BLaER1 treated with 17β-estradiol and CSF1 and Interleukin-3, amounts not matched to agents 10 nM and 100 nM (cell line): Measurements from ENCODE around the gene KCNJ9.
A peak's percentile ranks its signal among the peaks of the same experiment; 100 is the strongest.

ENCODE experiments used
- H3K27ac ChIP-seq, 11 experiments: shearing (Covaris generic); formaldehyde crosslinking; 2 replicates each; pipeline ENCODE4 v1.8.1; 2022
- H3K27me3 ChIP-seq, 11 experiments: shearing (Covaris generic); formaldehyde crosslinking; 2 replicates each; pipeline ENCODE4 v1.8.1; 2022
- H3K36me3 ChIP-seq, 11 experiments: shearing (Covaris generic); formaldehyde crosslinking; 2 replicates each; pipeline ENCODE4 v1.8.1; 2022
- H3K4me1 ChIP-seq, 10 experiments: shearing (Covaris generic); formaldehyde crosslinking; 2 replicates each; pipeline ENCODE4 v1.8.1; 2022
- H3K4me2 ChIP-seq, 11 experiments: shearing (Covaris generic); formaldehyde crosslinking; 2 replicates each; pipeline ENCODE4 v1.8.1; 2022
- H3K4me3 ChIP-seq, 10 experiments: shearing (Covaris generic); formaldehyde crosslinking; 2 replicates each; pipeline ENCODE4 v1.8.1; 2022
- H3K9ac ChIP-seq, 11 experiments: shearing (Covaris generic); formaldehyde crosslinking; 2 replicates each; pipeline ENCODE4 v1.8.1; 2022
- H3K9me3 ChIP-seq, 11 experiments: shearing (Covaris generic); formaldehyde crosslinking; replicated peaks in 1 of 11; 2 replicates each; pipeline ENCODE4 v1.8.1; 2022
- H4K20me1 ChIP-seq, 11 experiments: shearing (Covaris generic); formaldehyde crosslinking; 2 replicates each; pipeline ENCODE4 v1.8.1; 2022
- Cebpa-rat ChIP-seq, 11 experiments: shearing (Covaris generic); IDR thresholded peaks; 2 replicates each; pipeline ENCODE4 v1.8.1; 2022

KCNJ9 gene

GRCh38 chr1:160063176-160063575, 18.2 kb upstream of the KCNJ9 start:
- H3K27me3 ChIP-seq = no peaks in the 10 kb centered on the region
- H4K20me1 ChIP-seq = 0 out of 22 replicates have a peak, but pooled peaks cover 0 to 7% (median 0%) of the 10 kb centered on the region in 11 experiments
- no peak overlapping the region for H3K9ac ChIP-seq
- no peaks in the 10 kb centered on the region for H3K36me3 ChIP-seq
- no peaks in the 10 kb centered on the region for H3K9me3 ChIP-seq
- no peak for TF ChIP-seq Cebpa-rat (IDR thresholded peaks at IDR 0.05)
- H3K4me1 ChIP-seq = no peaks in the 10 kb centered on the region
- H3K4me3 ChIP-seq = no peak overlapping the region
- H3K27ac ChIP-seq = no peak overlapping the region
- H3K4me2 ChIP-seq = no peak overlapping the region

DNA sequence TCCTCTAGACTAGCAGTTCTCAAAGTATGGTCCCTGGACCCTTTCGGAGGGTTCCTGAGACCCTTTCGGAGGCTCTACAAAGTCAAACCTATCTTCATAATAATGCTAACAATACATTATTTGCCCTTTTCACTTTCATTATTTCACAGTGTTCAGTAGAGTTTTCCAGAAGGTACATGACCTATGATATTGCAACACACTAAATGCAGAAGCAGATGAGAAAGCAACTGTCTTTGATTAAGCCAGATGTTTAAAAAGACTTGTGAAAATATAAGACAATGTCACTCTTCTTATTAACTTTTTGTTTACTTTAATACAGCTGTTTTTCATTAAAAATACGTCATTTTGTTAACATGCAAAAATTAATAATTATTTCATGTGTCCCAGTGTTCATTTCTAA, 17.2 kb upstream of the KCNJ9 start:
- Histone ChIP-seq H3K36me3 (no peaks in the 10 kb centered on the region), H3K4me2 (no peak overlapping the region), H3K27me3 (peaks cover 0 to 6% (median 0%) of the 10 kb centered on the region in 11 experiments; a peak in 3 of 22 replicates), H3K9me3 (no peaks in the 10 kb centered on the region), H4K20me1 (no peaks in the 10 kb centered on the region), H3K4me3 (no peak overlapping the region), H3K4me1 (no peaks in the 10 kb centered on the region), H3K9ac (no peak overlapping the region), H3K27ac (no peak overlapping the region)
- no peak for TF ChIP-seq Cebpa-rat (IDR thresholded peaks at IDR 0.05)

GRCh38 chr1:160064746-160065145, 16.6 kb upstream of the KCNJ9 start:
- H3K4me1 ChIP-seq = peaks cover 0 to 3% (median under 1%) of the 10 kb centered on the region in 10 experiments; a peak in 6 of 20 replicates
- peaks cover 0 to 10% (median 0%) of the 10 kb centered on the region in 11 experiments; a peak in 7 of 22 replicates for H3K27me3 ChIP-seq
- H3K9ac ChIP-seq = no peak overlapping the region
- H3K27ac ChIP-seq = no peak overlapping the region
- H4K20me1 ChIP-seq = peaks cover 0 to 2% (median 0%) of the 10 kb centered on the region in 11 experiments; a peak in 1 of 22 replicates
- no peak for TF ChIP-seq Cebpa-rat (IDR thresholded peaks at IDR 0.05)
- no peak overlapping the region for H3K4me3 ChIP-seq
- no peaks in the 10 kb centered on the region for H3K36me3 ChIP-seq
- H3K9me3 ChIP-seq = no peaks in the 10 kb centered on the region
- H3K4me2 ChIP-seq = no peak overlapping the region

- peaks cover 0 to 3% (median 0%) of the 10 kb centered on the region in 11 experiments; a peak in 1 of 22 replicates for H4K20me1 ChIP-seq
- no peak for TF ChIP-seq Cebpa-rat (IDR thresholded peaks at IDR 0.05)
- peaks cover 0 to 19% (median 9%) of the 10 kb centered on the region in 11 experiments; a peak in 12 of 22 replicates for H3K27me3 ChIP-seq
- H3K4me1 ChIP-seq = peaks cover 5 to 11% (median 10%) of the 10 kb centered on the region in 10 experiments; a peak in 18 of 20 replicates
- H3K9ac ChIP-seq = no peak overlapping the region
- H3K4me2 ChIP-seq = no peak overlapping the region
- no peaks in the 10 kb centered on the region for H3K9me3 ChIP-seq
- no peaks in the 10 kb centered on the region for H3K36me3 ChIP-seq
- no peak overlapping the region for H3K4me3 ChIP-seq
- no peak overlapping the region for H3K27ac ChIP-seq
Measured at GRCh38 chr1:160066829-160067745, 14.3 kb upstream of the KCNJ9 start.

- no peaks in the 10 kb centered on the region for H3K36me3 ChIP-seq
- no peak overlapping the region for H3K27ac ChIP-seq
- peaks cover 0 to 19% (median 9%) of the 10 kb centered on the region in 11 experiments; a peak in 12 of 22 replicates for H3K27me3 ChIP-seq
- peaks cover 5 to 11% (median 10%) of the 10 kb centered on the region in 10 experiments; a peak in 18 of 20 replicates for H3K4me1 ChIP-seq
- H3K9ac ChIP-seq = no peak overlapping the region
- H3K4me2 ChIP-seq = no peak overlapping the region
- H3K4me3 ChIP-seq = no peak overlapping the region
- H4K20me1 ChIP-seq = peaks cover 0 to 3% (median 0%) of the 10 kb centered on the region in 11 experiments; a peak in 1 of 22 replicates
- no peaks in the 10 kb centered on the region for H3K9me3 ChIP-seq
- no peak for TF ChIP-seq Cebpa-rat (IDR thresholded peaks at IDR 0.05)
Measured at GRCh38 chr1:160068225-160068624, 13.1 kb upstream of the KCNJ9 start.

- Histone ChIP-seq H3K27ac (no peak within 1 kb of the TSS), H3K4me1 (peaks cover 5 to 13% (median 10%) of the 10 kb centered on the region in 10 experiments; a peak in 18 of 20 replicates), H3K9me3 (no peaks in the 10 kb centered on the region), H3K9ac (peak within 1 kb of the TSS; percentile 31 to 68 (median 58); a peak in 20 of 22 replicates), H3K36me3 (no peaks in the 10 kb centered on the region), H4K20me1 (peaks cover 0 to 3% (median 0%) of the 10 kb centered on the region in 11 experiments; a peak in 1 of 22 replicates), H3K4me2 (peak within 1 kb of the TSS; percentile 87 to 99 (median 93)), H3K4me3 (peak within 1 kb of the TSS; percentile 44 to 75 (median 62)), H3K27me3 (peaks cover 0 to 19% (median 9%) of the 10 kb centered on the region in 11 experiments; a peak in 12 of 22 replicates)
- no peak for TF ChIP-seq Cebpa-rat (IDR thresholded peaks at IDR 0.05)
Measured at GRCh38 chr1:160069460-160070231, 11.7 kb upstream of the KCNJ9 start, which contains the start of gene KCNJ10. Gene KCNJ10, minus strand, starts transcription at chr1:160070160. Its CDS starts 27,628 bp downstream, at chr1:160042532.

DNA sequence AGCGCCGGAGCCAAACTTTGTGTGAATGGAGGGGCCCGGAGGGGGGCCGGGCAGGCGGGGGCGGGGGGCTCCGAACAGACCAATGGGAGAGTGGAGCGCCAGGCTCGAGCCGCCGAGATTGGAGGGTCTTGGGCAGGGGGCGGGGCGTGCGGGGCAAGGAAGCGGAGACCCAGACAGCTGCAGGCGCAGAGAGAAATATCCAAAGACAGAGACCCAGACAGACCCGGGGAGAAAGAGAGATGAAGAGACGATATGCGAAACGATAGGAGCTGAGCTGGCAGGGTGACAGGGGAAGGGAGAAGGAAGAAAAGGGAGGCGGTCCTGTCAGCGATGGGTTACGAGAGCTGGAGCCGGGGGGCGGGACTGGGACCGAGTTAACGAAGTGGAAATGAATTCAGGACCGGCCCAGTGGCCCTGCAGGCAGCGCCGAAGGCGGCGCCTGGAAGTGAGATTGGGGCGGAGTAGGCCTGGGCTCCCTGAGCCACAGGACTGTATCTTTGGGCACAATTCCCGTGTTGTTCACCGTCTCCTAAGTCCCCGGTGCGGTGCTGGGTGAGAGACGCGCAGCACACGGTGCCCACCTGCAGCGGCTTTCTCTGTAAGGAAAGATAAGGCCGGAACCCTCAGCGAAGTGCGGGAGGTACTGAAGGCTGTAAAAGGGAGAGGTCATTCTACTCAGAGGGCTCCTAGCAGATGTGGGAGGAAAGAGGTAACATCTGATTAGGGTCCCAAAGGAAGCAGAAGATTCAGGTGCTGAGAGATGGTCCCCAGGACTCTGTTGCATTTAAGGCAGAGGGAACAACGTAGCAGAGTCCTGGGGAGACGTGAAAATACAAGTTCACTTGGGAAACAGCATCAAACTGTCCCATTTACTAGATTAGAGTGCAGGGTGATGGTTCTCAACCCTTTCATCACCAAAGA, 10.8 kb upstream of the KCNJ9 start:
- H3K36me3 ChIP-seq = no peaks in the 10 kb centered on the region
- H3K9ac ChIP-seq = peak overlapping the region; percentile 31 to 68 (median 58); a peak in 20 of 22 replicates
- H4K20me1 ChIP-seq = peaks cover 0 to 3% (median 0%) of the 10 kb centered on the region in 11 experiments; a peak in 1 of 22 replicates
- peaks cover 5 to 21% (median 10%) of the 10 kb centered on the region in 10 experiments; a peak in 18 of 20 replicates for H3K4me1 ChIP-seq
- peak overlapping the region; percentile 87 to 99 (median 93) for H3K4me2 ChIP-seq
- H3K27me3 ChIP-seq = peaks cover 0 to 19% (median 9%) of the 10 kb centered on the region in 11 experiments; a peak in 12 of 22 replicates
- H3K9me3 ChIP-seq = no peaks in the 10 kb centered on the region
- TF ChIP-seq Cebpa-rat (IDR thresholded peaks at IDR 0.05) = no peak
- peak overlapping the region; percentile 44 to 75 (median 62) for H3K4me3 ChIP-seq
- no peak overlapping the region for H3K27ac ChIP-seq

- Histone ChIP-seq H3K27ac (no peak overlapping the region), H4K20me1 (peaks cover 0 to 3% (median 0%) of the 10 kb centered on the region in 11 experiments; a peak in 1 of 22 replicates), H3K9ac (no peak overlapping the region), H3K4me2 (peak overlapping the region in 3 of 11 experiments; percentile 92 to 99 (median 93); a peak in 5 of 22 replicates), H3K27me3 (peaks cover 0 to 19% (median 9%) of the 10 kb centered on the region in 11 experiments; a peak in 12 of 22 replicates), H3K36me3 (no peaks in the 10 kb centered on the region), H3K4me1 (peaks cover 5 to 29% (median 10%) of the 10 kb centered on the region in 10 experiments; a peak in 19 of 20 replicates), H3K9me3 (no peaks in the 10 kb centered on the region), H3K4me3 (no peak overlapping the region; a peak in 1 of 20 replicates)
- TF ChIP-seq Cebpa-rat (IDR thresholded peaks at IDR 0.05) = no peak
Measured at GRCh38 chr1:160071289-160071688, 10.0 kb upstream of the KCNJ9 start.
